Osteoblast (primary cell): ENCODE results near the gene EPHA8. TPM values are rescaled to one million over a fixed set of nuclear protein-coding genes. Genes with fewer than 3 reads are reported as not detected.

Experiments used
- DNase-seq: peaks from one replicate; pipeline ENCODE4 v3.0.0; 2011; ENCODE audit warnings: low spot score, mixed read lengths; ENCODE audit not compliant: insufficient read length; ENCODE audit errors: missing footprints
- H2AFZ ChIP-seq: 2 replicates; pipeline ENCODE4 v1.6.0; 2011; ENCODE audit warnings: mild to moderate bottlenecking, low read length
- H3K27ac ChIP-seq: 2 replicates; pipeline ENCODE4 v1.5.1; 2011; ENCODE audit warnings: mild to moderate bottlenecking, low read depth, low read length, moderate library complexity
- H3K27me3 ChIP-seq: 2 replicates; pipeline ENCODE4 v1.6.0; 2012; ENCODE audit warnings: mild to moderate bottlenecking, control low read depth, inconsistent platforms, low read length, moderate library complexity; ENCODE audit not compliant: insufficient read depth
- H3K36me3 ChIP-seq: 2 replicates; pipeline ENCODE4 v1.5.1; 2011; ENCODE audit warnings: mild to moderate bottlenecking, low read length, control low read depth, moderate library complexity; ENCODE audit not compliant: insufficient read depth
- H3K4me1 ChIP-seq: 2 replicates; pipeline ENCODE4 v1.5.1; 2011; ENCODE audit warnings: mild to moderate bottlenecking, low read length, control low read depth, moderate library complexity; ENCODE audit not compliant: insufficient read depth
- H3K4me2 ChIP-seq: 2 replicates; pipeline ENCODE4 v1.6.0; 2011; ENCODE audit warnings: mild to moderate bottlenecking, low read length; ENCODE audit not compliant: insufficient read depth
- H3K4me3 ChIP-seq: fragments of 200-600 bp; sonication (generic); 3 replicates; pipeline ENCODE4 v1.5.1; 2012; ENCODE audit warnings: mild to moderate bottlenecking, low read length, inconsistent platforms; ENCODE audit not compliant: insufficient read depth
- H3K79me2 ChIP-seq: 2 replicates; pipeline ENCODE4 v1.6.0; 2012; ENCODE audit warnings: mild to moderate bottlenecking, low read length, control low read depth, inconsistent platforms; ENCODE audit not compliant: insufficient read depth
- H3K9me3 ChIP-seq: 2 replicates; pipeline ENCODE4 v1.5.1; 2011; ENCODE audit warnings: low read depth, low read length, control low read depth
- H4K20me1 ChIP-seq: 2 replicates; pipeline ENCODE4 v1.6.0; 2012; ENCODE audit warnings: mild to moderate bottlenecking, low read length, control low read depth; ENCODE audit not compliant: insufficient read depth
- CTCF ChIP-seq: IDR thresholded peaks from 2 replicates; pipeline ENCODE4 v1.5.1; 2011; ENCODE audit warnings: mild to moderate bottlenecking, low read depth, low read length, moderate library complexity; ENCODE audit errors: extremely low read depth
- total RNA-seq: library from RNA; depleted of rRNA; stranded (reverse); fragments of >200 nt; gene quantifications from 2 replicates; pipeline ENCODE4 v1.2.3, GENCODE V29; 2012

Gene EPHA8
- total RNA-seq, 1 donor: not detected

- peaks cover 9% of the 10 kb centered on the region for H3K27me3 ChIP-seq
- H3K4me2 ChIP-seq: no peak overlapping the region
Measured at GRCh38 chr1:22576150-22576544, 12.9 kb downstream of the EPHA8 start.

GRCh38 chr1:22576617-22577016 is 13.3 kb downstream of the EPHA8 start:
- H3K4me1 ChIP-seq: no peaks in the 10 kb centered on the region
- H3K36me3 ChIP-seq: no peaks in the 10 kb centered on the region
- H2AFZ ChIP-seq: no peak overlapping the region
- no peak overlapping the region for H3K27ac ChIP-seq
- TF ChIP-seq CTCF: no peak
- no peak overlapping the region for H3K4me2 ChIP-seq
- no peak overlapping the region for H3K4me3 ChIP-seq
- H3K79me2 ChIP-seq: no peaks in the 10 kb centered on the region
- no peak for DNase-seq
- H3K9me3 ChIP-seq: no peaks in the 10 kb centered on the region
- peaks cover 9% of the 10 kb centered on the region for H3K27me3 ChIP-seq
- H4K20me1 ChIP-seq: no peaks in the 10 kb centered on the region

More at GRCh38 chr1:22576150-22576544, 12.9 kb downstream of the EPHA8 start:
- Histone ChIP-seq H3K36me3 (no peaks in the 10 kb centered on the region), H3K4me3 (no peak overlapping the region), H3K79me2 (no peaks in the 10 kb centered on the region), H3K9me3 (no peaks in the 10 kb centered on the region), H3K27ac (no peak overlapping the region), H3K4me1 (no peaks in the 10 kb centered on the region), H2AFZ (no peak overlapping the region), H4K20me1 (no peaks in the 10 kb centered on the region)
- no peak for DNase-seq
- no peak for TF ChIP-seq CTCF

GRCh38 chr1:22578732-22579361 is 15.6 kb downstream of the EPHA8 start:
- Histone ChIP-seq H3K4me1 (no peaks in the 10 kb centered on the region), H2AFZ (no peak overlapping the region), H3K79me2 (no peaks in the 10 kb centered on the region), H3K27me3 (no peaks in the 10 kb centered on the region), H3K4me2 (no peak overlapping the region), H4K20me1 (no peaks in the 10 kb centered on the region), H3K4me3 (no peak overlapping the region), H3K9me3 (no peaks in the 10 kb centered on the region), H3K27ac (no peak overlapping the region), H3K36me3 (no peaks in the 10 kb centered on the region)
- no peak for DNase-seq
- no peak for TF ChIP-seq CTCF

- no peaks in the 10 kb centered on the region for H3K36me3 ChIP-seq
- H3K4me1 ChIP-seq: no peaks in the 10 kb centered on the region
- H3K27ac ChIP-seq: no peak overlapping the region
- no peak for DNase-seq
- H2AFZ ChIP-seq: no peak overlapping the region
- no peak overlapping the region for H3K4me3 ChIP-seq
- H3K79me2 ChIP-seq: no peaks in the 10 kb centered on the region
- no peaks in the 10 kb centered on the region for H3K9me3 ChIP-seq
- no peaks in the 10 kb centered on the region for H3K27me3 ChIP-seq
- H4K20me1 ChIP-seq: no peaks in the 10 kb centered on the region
- no peak for TF ChIP-seq CTCF
- H3K4me2 ChIP-seq: no peak overlapping the region
Measured at GRCh38 chr1:22579541-22580155, 16.4 kb downstream of the EPHA8 start.
